Subcutaneous abdominal adipose tissue (tissue), 5 donors: Measurements from ENCODE around the gene WDR45B.

Experiments
- H3K27ac ChIP-seq: one replicate; pipeline ENCODE4 v1.7.0; 2013; ENCODE audit warnings: low read depth, mild to moderate bottlenecking, inconsistent platforms, low read length, moderate library complexity
- H3K27me3 ChIP-seq, 5 donors: one replicate each; pipeline ENCODE4 v1.7.0; 2013; ENCODE audit warnings: low read length in 5 of 5, inconsistent platforms in 1 of 5; ENCODE audit not compliant: control insufficient read depth in 5 of 5, insufficient read depth in 4 of 5
- H3K36me3 ChIP-seq, 5 donors: one replicate each; pipeline ENCODE4 v1.7.0; 2013; ENCODE audit warnings: low read length in 5 of 5; ENCODE audit not compliant: control insufficient read depth in 5 of 5, insufficient read depth in 5 of 5
- H3K4me1 ChIP-seq, 5 donors: one replicate each; pipeline ENCODE4 v1.7.0; 2013; ENCODE audit warnings: low read length in 5 of 5, mild to moderate bottlenecking in 3 of 5, moderate library complexity in 1 of 5; ENCODE audit not compliant: control insufficient read depth in 5 of 5, insufficient read depth in 5 of 5
- H3K4me3 ChIP-seq, 5 donors: one replicate each; pipeline ENCODE4 v1.7.0; 2013; ENCODE audit warnings: low read length in 5 of 5, low read depth in 1 of 5
- H3K9ac ChIP-seq, 5 donors: one replicate each; pipeline ENCODE4 v1.7.0; 2013; ENCODE audit warnings: low read length in 5 of 5, mild to moderate bottlenecking in 4 of 5, moderate library complexity in 3 of 5
- H3K9me3 ChIP-seq, 5 donors: one replicate each; pipeline ENCODE4 v1.7.0; 2013; ENCODE audit warnings: low read length in 5 of 5; ENCODE audit not compliant: control insufficient read depth in 5 of 5
- donor health status: healthy.
- donor health status: healthy.
- donor health status: healthy.
- donor health status: healthy.
- donor health status: healthy.

The WDR45B gene

GRCh38 chr17:82678265-82678891 is 30.1 kb upstream of the WDR45B start:
- H3K9ac ChIP-seq: no peak overlapping the region
- peaks cover 0 to 10% (median 0%) of the 10 kb centered on the region in 5 donors for H3K4me1 ChIP-seq
- no peaks in the 10 kb centered on the region for H3K27me3 ChIP-seq
- peaks cover 0 to 7% (median 4%) of the 10 kb centered on the region in 5 donors for H3K9me3 ChIP-seq
- H3K4me3 ChIP-seq: no peak overlapping the region
- no peaks in the 10 kb centered on the region for H3K36me3 ChIP-seq
- H3K27ac ChIP-seq: no peak overlapping the region

- Histone ChIP-seq H3K9ac (no peak overlapping the region), H3K4me3 (no peak overlapping the region), H3K9me3 (peaks cover 0 to 7% (median 4%) of the 10 kb centered on the region in 5 donors), H3K27ac (no peak overlapping the region), H3K27me3 (no peaks in the 10 kb centered on the region), H3K4me1 (peaks cover 0 to 10% (median 0%) of the 10 kb centered on the region in 5 donors), H3K36me3 (no peaks in the 10 kb centered on the region)
Measured at GRCh38 chr17:82677353-82677925, 29.2 kb upstream of the WDR45B start.

GRCh38 chr17:82675476-82676245 is 27.4 kb upstream of the WDR45B start:
- Histone ChIP-seq H3K4me1 (peaks cover 0 to 10% (median 0%) of the 10 kb centered on the region in 5 donors), H3K36me3 (no peaks in the 10 kb centered on the region), H3K9ac (peak overlapping the region in 1 of 5 donors; percentile 41), H3K27ac (no peak overlapping the region), H3K9me3 (no peaks in the 10 kb centered on the region), H3K4me3 (no peak overlapping the region), H3K27me3 (no peaks in the 10 kb centered on the region)

GRCh38 chr17:82674656-82675475 is 26.6 kb upstream of the WDR45B start:
- Histone ChIP-seq H3K4me1 (peaks cover 0 to 10% (median under 1%) of the 10 kb centered on the region in 5 donors), H3K9me3 (no peaks in the 10 kb centered on the region), H3K4me3 (no peak overlapping the region), H3K36me3 (no peaks in the 10 kb centered on the region), H3K9ac (peak overlapping the region in 1 of 5 donors; percentile 41), H3K27ac (no peak overlapping the region), H3K27me3 (no peaks in the 10 kb centered on the region)

GRCh38 chr17:82670661-82671450 is 22.6 kb upstream of the WDR45B start:
- peak overlapping the region in 1 of 5 donors; percentile 26 for H3K9ac ChIP-seq
- H3K4me1 ChIP-seq: peaks cover 0 to 15% (median 13%) of the 10 kb centered on the region in 5 donors
- no peaks in the 10 kb centered on the region for H3K27me3 ChIP-seq
- peaks cover 0 to 4% (median 0%) of the 10 kb centered on the region in 5 donors for H3K36me3 ChIP-seq
- no peak overlapping the region for H3K27ac ChIP-seq
- H3K9me3 ChIP-seq: no peaks in the 10 kb centered on the region
- no peak overlapping the region for H3K4me3 ChIP-seq

GRCh38 chr17:82668631-82669099 is 20.4 kb upstream of the WDR45B start:
- H3K9ac ChIP-seq: no peak overlapping the region
- peaks cover 0 to 5% (median 3%) of the 10 kb centered on the region in 5 donors for H3K36me3 ChIP-seq
- peak overlapping the region in 1 of 5 donors; percentile 11 for H3K4me3 ChIP-seq
- H3K27me3 ChIP-seq: no peaks in the 10 kb centered on the region
- H3K27ac ChIP-seq: no peak overlapping the region
- H3K9me3 ChIP-seq: no peaks in the 10 kb centered on the region
- peaks cover 0 to 15% (median 11%) of the 10 kb centered on the region in 5 donors for H3K4me1 ChIP-seq

- peaks cover 0 to 6% (median 4%) of the 10 kb centered on the region in 5 donors for H3K36me3 ChIP-seq
- peaks cover 0 to 15% (median 11%) of the 10 kb centered on the region in 5 donors for H3K4me1 ChIP-seq
- no peaks in the 10 kb centered on the region for H3K9me3 ChIP-seq
- H3K9ac ChIP-seq: no peak overlapping the region
- H3K4me3 ChIP-seq: no peak overlapping the region
- no peaks in the 10 kb centered on the region for H3K27me3 ChIP-seq
- H3K27ac ChIP-seq: no peak overlapping the region
Measured at GRCh38 chr17:82668024-82668630, 19.9 kb upstream of the WDR45B start.

- Histone ChIP-seq H3K4me3 (no peak overlapping the region), H3K4me1 (peaks cover 0 to 15% (median 11%) of the 10 kb centered on the region in 5 donors), H3K9me3 (no peaks in the 10 kb centered on the region), H3K27ac (no peak overlapping the region), H3K27me3 (no peaks in the 10 kb centered on the region), H3K36me3 (peaks cover 0 to 8% (median 4%) of the 10 kb centered on the region in 5 donors), H3K9ac (no peak overlapping the region)
Measured at GRCh38 chr17:82667668-82668000, 19.4 kb upstream of the WDR45B start.
